DMS153 (cell line): ENCODE measurements around the gene ZNF777.
"Not testable (repeated sequence)": the region's sequence is repeated elsewhere in the genome, so short reads cannot be mapped to it uniquely, and the experiment has no call there.

Source experiments
- DNase-seq: peaks from one replicate; lab custom pipeline; 2025; lab: John Stamatoyannopoulos, UW

Gene ZNF777

DNA sequence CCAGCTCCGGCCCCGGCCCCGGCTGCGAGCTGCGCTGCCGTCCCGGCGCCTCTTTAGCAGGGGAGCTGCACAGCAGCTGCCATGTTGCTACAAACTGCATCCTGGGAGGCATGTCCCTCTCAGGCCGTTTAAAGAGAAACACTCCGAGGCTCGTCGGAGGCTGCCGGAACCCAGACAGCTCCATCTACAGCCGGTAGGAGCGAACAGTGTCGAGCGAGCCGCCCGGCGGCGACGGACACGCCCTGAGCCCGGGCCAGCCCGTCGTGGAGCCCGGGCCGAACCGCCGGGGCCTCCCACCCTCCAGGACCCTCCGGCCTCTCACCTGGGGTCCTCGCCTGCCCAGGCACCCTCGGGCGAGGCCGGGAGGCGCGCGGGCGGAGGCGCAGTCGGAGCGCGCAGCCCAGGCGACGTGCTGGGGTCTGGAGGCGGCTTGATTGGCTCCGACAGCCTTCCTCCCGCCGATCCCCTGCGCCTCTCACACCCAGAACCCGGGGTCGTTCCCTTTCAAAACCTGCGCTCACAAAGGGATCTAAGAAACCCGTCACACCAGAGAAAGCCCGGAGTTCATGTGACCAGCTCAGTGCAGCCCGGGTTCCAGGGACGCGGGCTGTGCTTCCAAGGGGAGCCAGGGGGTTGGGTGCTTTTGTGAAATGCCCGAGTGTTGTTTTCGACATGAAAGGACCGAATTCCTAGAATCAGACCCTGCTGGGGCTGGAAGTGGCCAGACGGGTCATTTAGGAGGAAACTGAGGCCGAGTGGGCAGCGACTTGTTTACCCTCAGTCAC is at the start of gene ZNF777:
Gene ZNF777 (minus strand): TSS at position 570 of the 785 bp plus-strand sequence. CDS start 5,040 bp downstream, outside the sequence.
- peak; percentile 71 for DNase-seq

DNA sequence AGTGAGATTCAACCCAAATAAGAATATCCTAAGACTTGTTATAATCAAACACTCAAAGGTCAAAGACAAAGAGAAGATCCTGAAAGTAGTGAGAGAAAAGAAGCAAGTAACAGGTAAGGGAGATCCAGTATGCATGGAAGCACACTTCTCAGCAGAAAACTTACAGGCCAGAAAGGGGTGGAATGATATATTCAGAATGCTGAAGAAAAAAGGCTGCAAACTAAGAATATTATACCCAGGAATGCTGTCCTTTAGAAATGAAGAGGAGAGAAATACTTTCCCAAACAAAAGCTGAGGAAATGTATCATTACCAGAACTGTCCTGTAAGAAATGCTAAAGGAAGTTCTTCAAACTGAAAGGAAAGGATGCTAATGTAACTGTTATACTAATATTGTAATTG is 49.4 kb upstream of the ZNF777 start:
- DNase-seq = no peak

DNA sequence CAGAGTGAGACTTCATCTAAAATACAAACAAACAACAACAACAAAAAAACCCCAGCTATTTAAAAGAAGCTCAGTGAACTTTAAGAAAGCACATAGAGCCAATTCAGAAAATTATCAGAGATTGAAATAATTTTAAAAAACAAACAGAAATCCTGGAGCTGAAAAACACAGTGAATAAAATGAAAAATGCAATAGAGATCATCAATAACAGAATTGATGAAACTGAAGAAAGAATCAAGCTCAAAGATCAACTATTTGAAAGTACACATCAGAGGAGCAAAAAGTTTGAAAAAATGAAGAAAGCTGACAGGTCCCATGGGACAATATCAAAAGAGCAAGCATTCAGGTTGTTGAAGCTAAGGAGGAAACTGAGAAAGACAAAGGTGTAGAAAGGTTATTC is 48.9 kb upstream of the ZNF777 start:
- DNase-seq = no peak

DNA sequence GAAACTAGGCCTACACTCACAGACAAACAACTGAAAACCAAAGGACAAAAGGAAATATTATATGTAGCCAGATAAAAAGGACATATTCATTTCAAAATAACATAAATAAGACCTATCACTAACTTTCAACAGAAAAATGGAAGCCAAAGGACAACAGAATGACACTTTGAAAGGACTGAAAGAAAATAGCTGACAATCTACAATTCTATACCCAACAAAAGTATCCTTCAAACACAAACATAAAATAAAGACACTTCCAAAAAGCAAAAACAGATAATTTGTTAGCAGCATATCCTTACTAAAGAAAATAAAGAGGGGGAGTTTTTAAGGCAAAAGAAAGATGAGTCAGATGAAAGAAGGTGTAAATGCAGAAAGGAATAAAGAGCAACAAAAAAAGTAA is 44.7 kb upstream of the ZNF777 start:
- no peak for DNase-seq

DNA sequence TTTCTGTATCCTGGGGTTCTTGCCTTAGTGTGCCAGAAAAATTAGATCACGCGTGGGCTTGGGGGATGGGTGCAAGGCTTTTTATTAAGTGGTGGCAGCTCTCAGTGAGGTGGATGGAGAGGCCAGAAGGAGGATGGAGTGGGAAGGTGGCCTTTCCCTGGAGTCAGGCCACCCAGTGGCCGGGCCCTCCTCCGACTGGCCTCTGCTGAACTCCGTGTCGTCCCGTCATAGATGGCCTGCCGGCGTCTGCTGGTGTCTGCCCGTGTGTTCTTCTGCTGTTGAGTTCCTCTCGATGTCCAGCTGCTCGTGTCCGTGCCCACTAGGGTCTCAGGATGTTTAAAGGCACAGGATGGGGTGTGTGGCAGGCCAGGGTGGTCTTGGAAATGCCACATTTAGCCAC is 40.8 kb upstream of the ZNF777 start:
- DNase-seq = no peak

DNA sequence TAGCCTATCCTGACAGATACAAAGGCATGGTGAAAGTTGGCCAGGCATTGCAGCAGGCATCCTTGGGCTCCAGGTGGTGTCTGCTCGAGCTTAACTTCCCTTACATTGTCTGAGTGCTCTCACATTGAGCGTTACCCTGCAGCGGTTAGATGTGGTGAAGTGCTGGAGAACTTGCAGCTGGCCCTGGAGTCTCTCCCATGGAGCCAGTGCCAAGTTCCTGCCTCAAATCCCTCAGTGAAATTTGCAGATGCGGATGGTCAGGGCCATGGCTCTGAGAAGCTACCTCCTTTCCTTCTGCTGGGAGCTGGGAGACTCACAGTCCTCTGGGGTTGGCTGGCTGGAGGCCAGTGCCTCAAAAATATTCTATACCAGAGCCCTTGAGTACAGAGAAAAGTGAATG is 40.0 kb upstream of the ZNF777 start:
- no peak for DNase-seq

DNA sequence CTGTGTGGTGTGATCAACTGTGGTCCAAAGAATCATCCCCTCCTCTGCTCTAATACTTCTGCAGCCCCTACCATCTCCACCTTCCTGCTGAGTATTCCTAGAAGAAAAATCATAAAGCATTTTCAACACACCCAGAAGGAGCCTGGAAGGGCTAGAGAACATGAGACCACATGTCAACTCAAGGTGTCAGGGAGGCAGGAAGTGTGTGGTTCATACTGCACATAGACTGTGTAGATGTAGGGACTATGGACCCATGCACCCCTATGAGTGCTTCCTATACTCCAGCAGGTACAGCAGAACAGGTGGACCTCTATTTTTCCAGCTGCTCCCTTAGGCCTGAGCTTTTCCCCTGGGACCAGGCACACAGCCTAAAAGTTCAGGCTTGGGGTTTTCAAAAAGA is 39.3 kb upstream of the ZNF777 start:
- DNase-seq = no peak

DNA sequence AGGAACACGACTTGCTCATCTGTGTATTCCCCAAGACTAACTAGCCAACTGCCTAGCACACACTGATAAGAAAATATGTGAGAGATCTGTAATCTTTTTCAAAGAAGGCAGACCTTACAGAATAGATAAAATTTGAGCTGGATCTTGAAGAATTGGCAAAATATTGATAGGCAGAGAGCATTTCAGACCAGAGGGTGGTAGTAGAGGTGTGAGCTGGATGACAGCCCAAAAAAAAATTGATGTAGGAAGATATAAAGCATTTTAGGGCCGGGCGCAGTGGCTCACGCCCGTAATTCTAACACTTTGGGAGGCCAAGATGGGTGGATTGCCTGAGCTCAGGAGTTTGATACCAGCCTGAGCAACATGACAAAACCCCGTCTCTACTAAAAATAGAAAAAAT is 37.9 kb upstream of the ZNF777 start:
- DNase-seq = no peak

DNA sequence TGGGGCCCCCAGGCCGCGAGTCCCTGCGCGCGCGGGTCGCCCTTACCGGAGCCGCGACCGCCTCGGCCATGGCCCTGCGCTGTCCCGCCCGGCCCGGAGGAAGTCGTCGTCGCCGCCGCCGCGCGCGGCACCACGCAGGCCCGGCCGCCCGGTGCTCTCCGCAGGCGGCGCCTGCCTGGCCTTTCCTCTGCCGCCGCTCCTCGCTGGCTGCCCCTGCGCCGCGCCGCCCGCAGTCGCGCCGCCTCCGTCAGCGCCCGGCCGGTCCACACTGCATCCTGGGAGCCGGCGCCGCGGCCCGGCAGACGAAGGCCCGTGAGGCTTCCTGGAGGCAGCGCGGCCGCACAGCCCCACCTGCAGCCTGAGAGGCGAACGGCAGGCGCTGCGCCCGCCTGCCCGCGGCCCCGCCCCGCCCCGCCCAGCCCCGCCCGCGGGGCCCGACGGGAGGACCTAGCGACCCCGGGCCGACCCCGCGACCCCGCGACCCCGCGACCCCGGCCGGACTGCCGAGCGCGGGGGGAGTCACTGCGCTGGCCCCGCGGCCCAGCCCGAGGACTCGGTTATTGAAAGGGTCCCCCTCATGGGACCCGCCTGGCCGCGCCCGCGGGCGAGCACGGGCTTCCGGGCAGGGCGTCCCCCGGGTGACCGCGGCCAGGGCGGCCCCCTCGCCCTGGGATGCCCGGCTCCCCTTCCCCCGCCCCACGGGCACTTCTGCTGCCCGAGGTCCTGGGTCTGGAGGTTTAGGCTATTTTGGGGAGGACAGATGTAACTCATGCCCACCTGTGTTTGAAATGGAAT is 36.8 kb upstream of the ZNF777 start, which contains the start of gene ZNF746:
Gene ZNF746 (minus strand): TSS at position 343 of the 795 bp plus-strand sequence. CDS start 273 bp downstream, at position 70.
- peak; percentile 56 for DNase-seq

DNA sequence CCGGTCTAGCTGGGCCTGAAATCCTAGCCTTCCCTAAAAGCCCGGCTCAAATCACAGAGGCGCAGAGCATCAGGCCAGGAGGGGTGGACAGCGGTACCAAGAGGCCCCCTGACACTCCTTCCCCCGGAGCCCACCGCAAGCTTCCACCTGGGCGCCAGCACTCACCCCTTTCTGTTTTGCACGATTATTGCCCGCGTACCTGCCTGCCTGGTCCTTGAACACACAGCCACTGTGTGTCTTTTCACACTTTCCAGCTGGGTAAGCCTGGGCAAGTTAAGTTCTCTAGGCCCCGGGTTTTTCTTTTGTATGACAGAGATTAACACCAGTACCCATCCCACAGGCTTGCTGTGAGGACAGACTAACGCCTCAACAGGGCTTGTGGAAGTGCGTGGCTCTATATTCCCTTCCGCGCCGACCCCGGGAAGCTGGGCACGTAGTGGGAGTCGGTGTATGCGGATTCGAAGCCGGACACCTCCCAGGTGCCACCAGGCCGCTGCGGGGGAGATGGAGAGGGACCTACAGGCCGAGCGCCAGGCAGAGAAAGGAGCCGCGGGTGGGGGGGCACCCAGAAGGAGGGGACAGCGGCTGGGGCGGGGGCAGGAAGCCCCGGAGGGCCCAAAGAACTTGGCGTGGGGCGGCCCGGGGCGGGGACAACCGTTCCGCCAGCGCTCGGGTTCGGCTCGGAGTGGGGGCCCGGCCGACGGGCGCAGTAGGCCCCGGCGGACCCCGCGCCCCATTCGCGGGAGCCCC is 36.0 kb upstream of the ZNF777 start:
- DNase-seq = no peak

DNA sequence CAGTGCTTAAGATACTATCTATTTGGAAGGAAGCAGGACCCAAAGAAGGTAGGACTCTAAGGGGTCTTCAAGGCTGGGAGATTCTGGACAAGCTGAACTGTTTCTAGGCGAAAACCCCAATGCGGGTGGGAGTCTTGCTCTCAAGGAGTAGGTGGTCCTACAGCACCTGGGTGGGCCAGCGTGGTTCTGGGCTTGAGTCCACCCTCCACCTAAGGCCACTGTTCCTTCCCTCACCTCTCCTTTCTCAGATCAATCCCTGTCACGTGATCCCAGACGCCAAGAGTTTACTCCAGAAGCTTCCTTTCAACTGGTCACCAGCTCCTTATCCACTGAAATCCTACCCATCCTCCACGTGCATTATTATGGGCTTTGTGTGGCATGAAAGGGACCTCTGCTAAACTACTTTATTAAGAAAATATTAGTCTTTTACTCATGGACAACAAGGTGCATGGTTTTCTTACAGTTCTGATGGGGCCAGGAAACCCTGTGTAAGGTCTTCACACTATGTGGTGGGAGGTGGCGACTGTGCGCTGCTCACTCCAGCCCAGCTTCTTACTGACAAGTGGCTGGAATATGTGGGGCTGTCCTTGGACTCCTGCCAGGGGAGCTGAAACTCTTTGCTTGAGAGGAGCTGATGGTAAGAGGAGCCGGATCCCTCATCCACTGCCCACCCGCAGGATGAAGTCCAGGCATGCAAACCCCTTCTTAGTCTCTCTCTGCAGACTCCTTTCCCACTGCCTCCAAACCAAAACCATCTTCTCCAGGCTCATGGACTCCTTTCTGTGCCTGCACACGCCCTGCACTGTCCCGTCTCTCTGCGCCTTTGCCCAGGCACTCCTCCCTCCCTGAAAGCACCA is 35.2 kb upstream of the ZNF777 start:
- no peak for DNase-seq

DNA sequence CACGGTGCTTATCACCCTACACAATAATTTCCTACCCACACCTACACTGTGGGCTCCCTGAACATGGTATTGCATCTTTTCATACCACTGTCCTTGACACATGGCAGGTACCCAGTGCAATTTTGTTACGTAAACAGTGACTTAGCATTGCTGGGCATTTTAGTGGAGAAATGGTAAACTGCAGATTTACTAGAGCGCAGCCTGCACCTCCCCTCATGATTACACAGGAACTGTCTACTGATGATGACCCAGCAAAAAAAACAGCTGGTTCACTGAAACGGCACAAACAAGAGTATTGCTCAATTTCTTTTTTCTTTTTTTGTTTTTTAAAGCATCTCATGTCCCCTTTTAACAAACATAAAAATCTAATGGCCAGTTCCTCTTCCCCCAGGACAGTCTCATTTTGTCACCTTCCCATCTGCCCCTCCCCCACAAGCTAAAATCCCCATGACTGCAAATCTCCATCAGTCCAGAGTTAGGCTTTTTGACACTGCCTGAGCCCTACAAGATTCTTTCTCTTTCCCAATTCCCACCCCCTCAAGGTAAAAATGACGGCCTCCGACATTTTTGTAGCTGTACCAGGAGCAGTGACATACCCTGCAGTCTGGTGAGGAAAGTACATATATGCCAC is 34.0 kb upstream of the ZNF777 start:
- no peak for DNase-seq

DNA sequence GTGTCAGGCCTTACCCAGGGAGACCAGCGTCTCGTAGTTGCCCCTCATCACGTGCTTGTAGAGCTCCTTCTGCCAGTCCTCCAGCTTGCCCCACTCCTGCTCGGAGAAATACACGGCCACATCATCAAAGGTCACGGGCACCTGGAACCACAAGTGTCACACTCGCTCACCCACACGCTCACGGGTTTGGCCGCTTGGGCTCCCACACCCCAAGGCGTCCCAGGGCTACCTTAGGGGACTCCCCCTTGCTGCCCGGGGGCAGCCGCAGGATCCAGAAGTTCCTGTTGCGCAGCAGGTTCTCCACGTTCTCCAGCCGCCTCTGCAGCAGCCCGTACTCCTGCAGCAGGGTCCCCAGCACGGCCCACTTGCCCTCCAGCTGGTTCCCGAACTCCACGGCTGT is 33.1 kb upstream of the ZNF777 start:
- not testable (repeated sequence) for DNase-seq

DNA sequence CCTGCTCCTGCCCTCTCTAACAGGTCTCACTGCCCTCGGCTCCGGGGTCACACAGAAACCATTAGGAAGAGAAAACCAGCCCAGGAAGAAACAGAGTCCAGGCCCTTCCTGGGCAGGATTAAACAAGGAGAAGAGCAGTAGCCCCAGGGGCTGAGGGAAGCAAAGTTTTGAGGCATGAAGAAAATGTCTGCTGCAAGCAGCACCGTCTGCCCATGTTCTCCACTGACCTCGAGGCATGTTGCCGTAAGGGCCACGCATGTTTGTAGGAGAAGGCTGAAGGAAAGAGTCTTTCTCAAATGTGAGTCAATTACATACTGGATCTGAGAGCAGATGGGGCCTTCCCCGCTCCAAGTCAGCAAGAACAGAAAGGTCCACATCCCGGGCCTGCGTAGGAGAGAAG is 32.5 kb upstream of the ZNF777 start:
- no peak for DNase-seq

DNA sequence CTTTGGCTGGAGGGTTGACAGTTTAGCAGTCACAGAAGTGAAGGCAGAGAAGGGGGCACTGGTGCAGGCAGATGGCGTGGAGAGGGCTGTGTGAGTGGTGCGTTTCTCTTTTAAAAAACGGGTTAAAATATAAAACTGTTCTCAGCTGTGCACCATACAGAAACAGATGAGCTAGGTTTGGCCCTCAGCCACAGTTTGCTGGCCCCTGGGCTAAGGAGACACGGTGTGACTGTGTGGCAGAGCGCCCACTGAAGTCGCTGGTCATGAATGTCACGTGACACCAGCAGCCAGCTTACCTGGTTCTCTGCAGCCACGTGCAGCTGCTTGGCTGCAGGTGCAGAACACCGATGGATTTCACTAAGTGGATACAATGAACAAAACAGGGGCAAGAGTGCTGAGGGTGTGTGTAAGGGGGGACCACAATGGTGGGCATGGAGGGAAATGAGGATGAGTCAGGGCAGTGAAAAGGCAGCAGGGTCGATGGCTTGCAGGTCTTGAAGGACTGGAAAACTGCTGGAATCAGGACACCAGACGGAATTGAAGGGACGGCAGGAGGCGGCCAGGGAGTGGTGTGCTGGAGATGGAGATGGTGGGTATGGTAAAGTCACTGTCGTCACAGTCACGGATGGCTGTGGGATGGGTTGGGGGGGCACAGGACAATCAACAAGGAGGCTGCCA is 29.4 kb upstream of the ZNF777 start:
- DNase-seq = no peak

DNA sequence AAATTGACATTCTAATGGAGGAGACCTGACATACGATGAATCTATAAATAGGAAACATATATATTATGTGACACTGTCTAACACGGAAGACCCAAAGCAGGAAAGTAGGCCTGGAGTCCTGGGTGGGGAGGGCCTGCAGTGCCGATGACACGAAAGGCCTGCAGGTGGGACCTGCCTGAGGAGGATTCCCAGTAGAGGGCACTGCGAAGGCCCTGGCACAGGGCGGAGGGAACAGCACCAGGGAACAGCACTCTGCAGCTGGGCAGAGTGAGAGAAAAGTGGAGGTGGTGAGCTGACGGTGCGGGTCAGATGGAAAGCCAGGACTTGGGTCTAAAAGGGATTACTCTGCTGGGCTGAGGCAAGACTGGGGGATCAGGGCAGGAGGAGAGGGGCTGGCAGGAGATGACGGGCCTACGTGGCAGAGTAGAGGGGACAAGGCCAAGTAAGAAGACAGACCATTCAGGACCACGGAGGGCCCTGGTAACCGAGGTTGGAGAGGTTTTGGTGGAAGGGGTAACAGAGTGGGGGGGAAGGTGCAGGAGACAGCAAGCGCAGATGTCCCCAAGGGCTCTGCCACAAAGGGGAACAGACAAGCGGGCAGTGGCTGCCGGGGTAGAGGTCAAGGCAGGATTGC is 28.6 kb upstream of the ZNF777 start:
- no peak for DNase-seq

DNA sequence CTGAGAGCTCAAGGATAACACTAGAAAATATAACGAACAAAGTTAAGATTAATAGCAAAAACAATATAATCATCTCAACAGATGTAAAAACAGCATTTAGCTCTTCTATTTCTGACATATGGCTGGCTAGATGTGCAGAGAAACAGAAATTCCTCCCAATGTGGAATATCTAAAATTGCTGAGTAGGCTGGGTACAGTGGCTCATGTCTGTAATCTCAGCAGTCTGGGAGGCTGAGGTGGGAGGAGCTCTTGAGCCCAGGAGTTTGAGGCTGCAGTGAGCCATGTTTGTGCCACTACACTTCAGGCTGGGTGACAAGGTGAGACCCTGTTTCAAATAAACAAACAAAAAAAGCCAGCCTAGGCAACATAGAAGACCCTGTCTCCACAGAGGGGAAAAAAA is 18.7 kb upstream of the ZNF777 start:
- no peak for DNase-seq

DNA sequence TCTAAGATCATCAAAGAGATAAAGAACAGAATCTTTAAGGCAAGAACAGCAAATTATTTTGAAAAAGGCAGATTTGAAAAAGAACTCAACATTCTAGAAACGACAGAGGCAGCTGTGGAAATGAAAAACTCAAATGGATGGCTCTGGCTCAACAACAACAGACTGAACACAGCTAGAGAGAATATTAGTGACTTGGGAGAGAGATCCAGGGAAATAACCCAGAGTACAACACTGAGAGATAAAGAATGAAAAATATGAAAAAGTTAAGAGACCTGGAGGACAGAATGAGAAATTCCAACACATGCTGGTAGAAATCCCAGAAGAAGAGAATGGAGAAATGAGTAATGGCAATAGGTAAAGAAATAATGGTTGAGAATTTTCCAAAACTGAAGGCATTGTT is 17.9 kb upstream of the ZNF777 start:
- DNase-seq = no peak

DNA sequence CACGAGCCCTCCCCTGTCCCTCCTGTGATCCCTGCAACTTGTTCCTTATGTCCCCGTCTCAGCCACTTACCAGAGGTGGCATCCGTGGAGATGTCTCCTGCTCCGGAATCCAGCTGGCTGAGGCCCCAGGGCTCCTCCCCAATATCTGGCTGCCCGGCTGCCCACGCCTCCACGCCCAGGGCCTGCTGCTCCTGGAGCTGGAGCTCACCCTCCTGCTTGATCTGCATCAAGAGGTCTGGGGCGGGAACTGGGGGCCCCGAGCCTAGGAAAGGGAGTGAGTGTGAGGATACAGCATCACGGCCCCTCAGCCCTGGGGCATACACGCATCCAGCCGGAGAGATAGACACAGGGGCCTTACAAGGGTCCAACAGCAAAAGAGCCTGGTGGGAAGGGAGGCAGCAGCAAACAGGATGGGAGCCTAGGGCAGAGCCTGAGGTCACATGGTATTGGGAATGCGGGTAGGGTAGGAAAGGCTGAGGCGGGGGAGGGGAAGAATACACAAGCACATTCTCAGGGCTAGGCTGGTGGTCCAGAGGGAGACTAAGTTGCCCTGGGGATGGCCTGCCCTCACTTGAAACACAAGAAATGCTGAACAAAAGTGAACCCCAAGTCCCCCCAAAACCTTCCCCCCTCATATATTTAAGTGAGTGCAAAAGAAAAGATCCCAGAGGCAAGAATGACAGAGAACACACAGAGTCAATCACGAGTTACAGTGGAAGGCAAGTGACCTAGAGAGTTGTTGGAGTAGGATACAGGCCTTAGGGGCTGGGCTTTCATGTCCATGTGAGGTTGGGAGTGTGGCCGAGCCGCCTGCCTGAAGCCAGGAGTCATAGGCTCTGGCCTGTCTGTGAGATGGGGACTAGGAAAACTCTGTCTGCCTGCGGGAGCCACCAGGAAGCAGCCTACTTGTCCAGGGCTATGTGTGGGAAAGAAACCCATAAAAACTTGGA is 16.9 kb upstream of the ZNF777 start:
- no peak for DNase-seq
